Measurements from ENCODE around the gene SRBD1.

SRBD1 gene

GRCh38 chr2:45646289-45646688 is 35.2 kb upstream of the SRBD1 start:
- H3K4me3 ChIP-seq (replicated peaks in 1 of 2; ENCODE audit: low read depth in 2 of 2, low read length in 2 of 2) = no peak overlapping the region
- DNase-seq (ENCODE audit: low read depth in 2 of 2) = no peak
- TF ChIP-seq, protein P1, sequence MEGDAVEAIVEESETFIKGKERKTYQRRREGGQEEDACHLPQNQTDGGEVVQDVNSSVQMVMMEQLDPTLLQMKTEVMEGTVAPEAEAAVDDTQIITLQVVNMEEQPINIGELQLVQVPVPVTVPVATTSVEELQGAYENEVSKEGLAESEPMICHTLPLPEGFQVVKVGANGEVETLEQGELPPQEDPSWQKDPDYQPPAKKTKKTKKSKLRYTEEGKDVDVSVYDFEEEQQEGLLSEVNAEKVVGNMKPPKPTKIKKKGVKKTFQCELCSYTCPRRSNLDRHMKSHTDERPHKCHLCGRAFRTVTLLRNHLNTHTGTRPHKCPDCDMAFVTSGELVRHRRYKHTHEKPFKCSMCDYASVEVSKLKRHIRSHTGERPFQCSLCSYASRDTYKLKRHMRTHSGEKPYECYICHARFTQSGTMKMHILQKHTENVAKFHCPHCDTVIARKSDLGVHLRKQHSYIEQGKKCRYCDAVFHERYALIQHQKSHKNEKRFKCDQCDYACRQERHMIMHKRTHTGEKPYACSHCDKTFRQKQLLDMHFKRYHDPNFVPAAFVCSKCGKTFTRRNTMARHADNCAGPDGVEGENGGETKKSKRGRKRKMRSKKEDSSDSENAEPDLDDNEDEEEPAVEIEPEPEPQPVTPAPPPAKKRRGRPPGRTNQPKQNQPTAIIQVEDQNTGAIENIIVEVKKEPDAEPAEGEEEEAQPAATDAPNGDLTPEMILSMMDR (IDR thresholded peaks at IDR 0.05; ENCODE audit: low read depth, low read length) = no peak

DNA sequence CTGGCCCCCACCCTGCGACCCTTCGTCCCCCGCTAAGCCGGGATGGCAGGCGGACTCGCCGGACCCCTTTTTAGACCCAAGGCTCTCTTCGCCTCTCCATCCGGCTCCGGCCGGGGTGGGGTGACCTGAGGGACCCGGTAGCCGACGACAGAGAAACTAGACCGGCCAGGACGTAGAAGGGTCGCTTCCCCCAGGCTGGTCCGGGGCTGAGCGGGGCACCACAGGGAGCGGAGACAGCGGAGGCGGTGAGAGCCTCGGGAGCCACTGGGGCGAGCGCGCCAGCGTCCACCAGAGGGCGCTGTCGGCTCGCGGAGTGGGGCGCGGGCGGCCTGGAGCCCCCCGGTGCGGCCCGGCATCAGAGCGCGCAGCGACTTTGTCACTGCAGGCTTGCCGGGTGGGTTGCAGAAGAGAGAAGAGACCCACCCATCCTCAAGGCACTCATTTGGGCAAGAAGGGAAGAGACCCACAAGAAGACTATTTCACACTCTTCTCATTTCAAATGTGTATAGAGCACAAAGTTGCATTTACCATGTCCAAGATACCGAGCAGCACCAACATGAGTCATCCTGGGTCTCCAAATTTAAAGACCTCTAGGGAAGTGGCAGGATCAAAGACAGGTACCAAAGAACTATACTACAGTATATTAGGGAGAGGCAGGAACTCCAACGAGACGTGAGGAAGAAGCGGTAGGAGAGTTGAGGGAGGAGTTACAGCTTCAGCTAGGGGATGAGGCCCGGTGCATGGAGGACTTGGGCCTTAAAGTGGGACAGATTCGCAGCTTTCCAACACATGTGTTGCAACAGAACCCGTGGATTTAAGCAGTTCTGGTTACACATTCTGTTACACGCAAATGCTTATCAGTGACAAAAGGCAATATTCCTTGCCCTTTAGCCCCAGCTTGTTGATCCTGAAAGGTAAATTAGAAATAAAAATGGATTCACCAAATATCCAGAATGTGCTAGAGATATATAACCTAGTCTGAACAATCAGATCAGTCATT is 32.8 kb upstream of the SRBD1 start:
- peak overlapping the region; percentile 58 to 71 for H3K4me3 ChIP-seq (replicated peaks in 1 of 2; ENCODE audit: low read depth in 2 of 2, low read length in 2 of 2)
- DNase-seq (ENCODE audit: low read depth in 2 of 2) = peak; percentile 58 to 63
- TF ChIP-seq, protein P1 (IDR thresholded peaks at IDR 0.05; ENCODE audit: low read depth, low read length) = peak; percentile 49

DNA sequence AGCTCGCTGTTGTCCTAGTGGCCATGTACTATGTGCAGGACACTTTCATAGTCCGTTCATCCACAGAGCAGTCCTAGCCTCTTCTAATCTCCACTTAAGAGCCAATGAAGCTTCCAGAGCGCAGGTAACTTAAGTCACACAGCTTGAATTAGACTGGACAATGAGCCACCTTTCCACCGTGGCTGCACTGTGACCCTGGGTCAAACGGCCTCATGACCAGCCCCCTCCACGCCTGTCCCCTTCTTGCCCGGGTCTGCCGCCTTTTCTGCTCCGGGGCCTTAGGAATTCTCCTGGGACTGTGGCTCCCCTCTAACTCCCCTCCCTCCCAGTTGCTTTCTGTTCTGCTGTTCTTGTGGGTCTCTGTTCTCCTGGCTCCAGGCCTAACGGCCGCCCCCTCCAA is 32.0 kb upstream of the SRBD1 start:
- peak overlapping the region; percentile 58 to 71 for H3K4me3 ChIP-seq (replicated peaks in 1 of 2; ENCODE audit: low read depth in 2 of 2, low read length in 2 of 2)
- DNase-seq (ENCODE audit: low read depth in 2 of 2) = peak in 1 of 2 donors; percentile 21

DNA sequence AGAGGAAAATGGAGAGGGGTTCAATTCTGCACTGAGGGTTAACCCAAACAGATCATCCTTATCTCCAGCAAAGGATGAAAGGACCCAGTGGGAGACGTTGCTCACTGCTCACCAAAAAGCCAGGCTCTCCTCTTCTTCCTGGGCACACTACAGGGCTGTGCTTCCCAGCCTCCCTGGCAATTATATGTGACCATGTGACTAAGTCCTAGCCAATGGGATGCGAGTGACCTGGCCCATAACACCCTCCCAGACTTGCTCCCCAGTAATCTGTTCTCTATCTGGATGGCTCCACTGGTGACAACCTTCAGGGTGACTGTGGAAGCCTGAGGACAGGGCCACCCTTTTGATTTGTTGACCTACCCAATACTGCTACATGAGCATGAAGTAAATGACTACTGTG is 29.5 kb upstream of the SRBD1 start:
- no peak for DNase-seq (ENCODE audit: low read depth in 2 of 2)
- TF ChIP-seq, protein P1 (IDR thresholded peaks at IDR 0.05; ENCODE audit: low read depth, low read length) = no peak
- no peak overlapping the region for H3K4me3 ChIP-seq (replicated peaks in 1 of 2; ENCODE audit: low read depth in 2 of 2, low read length in 2 of 2)

More for the DNA sequence above, 32.0 kb upstream of the SRBD1 start:
- TF ChIP-seq, protein P1 (IDR thresholded peaks at IDR 0.05; ENCODE audit: low read depth, low read length) = no peak

DNA sequence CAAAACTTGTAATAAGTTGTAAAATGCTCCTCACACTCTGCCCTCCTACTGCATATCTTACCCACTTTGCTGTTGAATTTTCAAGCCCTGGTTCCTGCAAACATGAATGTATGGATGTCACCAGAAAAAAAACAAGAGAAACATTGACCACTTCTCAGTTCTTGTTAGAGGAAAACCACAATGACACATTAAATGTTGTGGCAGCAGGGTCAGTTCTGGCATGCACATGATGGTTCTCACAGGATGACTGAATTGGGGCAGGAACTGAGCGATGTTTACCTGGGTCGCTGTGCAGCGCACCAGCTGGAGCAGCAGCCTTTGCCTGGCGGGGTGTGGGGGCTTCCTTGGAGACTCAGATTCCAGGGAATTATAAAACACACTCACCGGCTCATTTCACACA is 26.4 kb upstream of the SRBD1 start:
- peak in 1 of 2 donors; percentile 56 for DNase-seq (ENCODE audit: low read depth in 2 of 2)
- H3K4me3 ChIP-seq (replicated peaks in 1 of 2; ENCODE audit: low read depth in 2 of 2, low read length in 2 of 2) = no peak overlapping the region
- TF ChIP-seq, protein P1 (IDR thresholded peaks at IDR 0.05; ENCODE audit: low read depth, low read length) = no peak

DNA sequence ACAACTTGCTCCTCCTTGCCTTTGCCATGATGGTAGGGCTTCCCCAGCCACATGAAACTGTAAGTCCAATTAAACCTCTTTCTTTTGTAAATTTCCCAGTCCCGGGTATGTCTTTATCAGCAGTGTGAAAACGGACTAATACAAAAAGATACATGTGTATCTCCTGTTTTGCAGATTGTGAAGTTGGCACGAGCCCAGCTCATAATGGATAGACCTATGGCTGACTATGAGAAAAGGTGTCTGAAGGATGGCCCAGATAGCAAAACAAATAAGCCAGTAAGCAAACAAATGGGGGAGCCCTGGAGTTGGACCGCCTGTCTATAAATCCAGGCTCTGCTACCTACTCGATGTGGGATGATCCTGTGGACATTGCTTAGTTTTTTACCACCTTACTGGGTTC is 24.9 kb upstream of the SRBD1 start:
- TF ChIP-seq, protein P1 (IDR thresholded peaks at IDR 0.05; ENCODE audit: low read depth, low read length) = no peak
- DNase-seq (ENCODE audit: low read depth in 2 of 2) = no peak
- H3K4me3 ChIP-seq (replicated peaks in 1 of 2; ENCODE audit: low read depth in 2 of 2, low read length in 2 of 2) = no peak overlapping the region
